Brain pericyte (primary cell): Measurements from ENCODE around the gene SLC7A4.
"Not testable (repeated sequence)": the region's sequence is repeated elsewhere in the genome, so short reads cannot be mapped to it uniquely, and the experiment has no call there.

Source experiments
- DNase-seq: peaks from one replicate; pipeline ENCODE4 v3.0.0-alpha.2; 2012; ENCODE audit warnings: low read depth, low spot score

The SLC7A4 gene

DNA sequence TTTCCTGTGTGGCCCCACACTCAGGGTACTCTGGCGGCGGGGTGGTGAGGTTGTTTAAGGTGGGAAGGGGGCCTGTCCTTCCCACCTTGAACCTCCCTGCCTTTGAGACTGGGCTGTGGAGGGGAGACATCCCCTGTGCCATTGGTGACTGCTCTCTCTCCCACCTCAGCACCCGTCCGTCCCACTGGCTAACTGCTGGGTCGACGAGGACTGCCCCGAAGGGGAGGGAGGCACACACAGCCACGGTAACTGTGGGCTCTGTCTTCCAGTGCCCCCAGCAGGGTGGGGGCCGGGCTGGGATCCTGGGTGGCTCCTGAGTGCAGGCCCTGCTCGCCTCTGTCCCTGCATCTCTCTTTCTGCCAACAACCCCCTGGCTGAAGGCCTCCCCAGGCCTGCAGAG is 9.9 kb downstream of the SLC7A4 start:
- DNase-seq, result no peak

DNA sequence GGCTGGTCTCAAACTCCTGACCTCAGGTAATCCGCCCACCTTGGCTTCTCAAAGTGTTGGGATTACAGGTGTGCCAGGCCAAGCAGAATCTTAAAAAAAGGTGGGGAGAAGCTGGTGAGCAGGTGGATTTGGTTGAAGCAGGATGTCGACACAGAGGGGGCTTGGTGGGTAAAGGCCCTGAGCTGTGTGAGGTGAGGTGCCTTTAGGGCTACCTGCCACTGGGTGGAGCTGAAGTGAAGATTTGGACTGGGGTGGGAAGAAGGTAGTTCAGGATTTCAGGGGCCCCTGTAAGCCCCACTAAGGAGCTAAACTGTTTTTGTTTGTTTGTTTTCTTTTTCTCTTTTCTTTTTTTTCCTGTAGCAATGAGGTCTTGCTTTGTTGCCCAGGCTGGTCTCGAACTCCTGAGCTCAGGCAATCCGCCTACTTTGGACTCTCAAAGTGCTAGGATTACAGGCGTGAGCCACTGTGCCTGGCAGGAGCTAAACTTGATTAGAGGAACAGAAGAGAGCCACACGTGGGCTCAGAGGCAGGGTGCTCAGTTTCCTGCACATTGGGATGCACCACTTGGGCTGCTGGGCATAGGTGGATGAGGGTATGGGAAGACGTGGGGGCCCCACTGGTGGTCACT is 11.4 kb downstream of the SLC7A4 start:
- no peak for DNase-seq

- DNase-seq, result no peak
Observed at GRCh38 chr22:21018314-21018713, 14.0 kb downstream of the SLC7A4 start.

DNA sequence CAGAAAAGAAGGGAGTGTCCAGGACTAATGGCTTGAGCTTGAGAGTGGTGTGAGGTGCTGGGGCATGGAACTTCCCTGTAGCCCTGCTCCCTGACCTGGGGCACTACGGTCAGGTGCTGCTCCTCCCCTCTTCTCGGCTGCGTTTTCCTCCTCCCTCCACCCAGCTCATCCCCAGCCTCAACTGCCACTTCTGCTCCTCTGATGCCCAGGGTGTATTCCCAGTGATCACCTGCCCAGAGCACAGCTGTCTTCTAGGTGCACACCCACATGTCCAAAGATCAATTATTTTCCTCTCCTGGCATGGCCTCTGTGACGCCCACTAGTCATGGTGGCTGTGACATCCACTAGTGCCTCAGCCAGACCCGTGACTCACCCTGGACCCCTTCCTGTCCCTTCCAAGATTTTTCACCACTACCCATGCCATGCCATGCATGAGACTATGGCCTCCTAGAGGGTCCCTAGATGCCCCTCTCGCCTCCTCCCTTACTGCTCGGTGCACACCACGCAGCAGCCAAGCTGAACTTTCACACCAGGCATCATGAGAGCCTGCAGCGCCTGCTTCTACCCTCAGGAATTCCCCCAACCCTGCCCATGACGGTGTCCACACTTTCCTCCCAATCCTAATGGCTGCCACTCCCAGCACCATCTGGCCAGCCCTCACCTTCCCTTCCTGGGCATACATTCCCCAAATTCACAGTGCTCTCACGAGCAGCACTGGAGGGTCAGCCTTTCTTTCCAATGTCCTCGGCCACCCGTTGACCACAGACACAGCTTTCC is 15.5 kb downstream of the SLC7A4 start:
- no peak for DNase-seq

GRCh38 chr22:21015466-21016006 is 16.8 kb downstream of the SLC7A4 start:
- DNase-seq, result no peak

- no peak for DNase-seq
Observed at GRCh38 chr22:21014726-21015465, 17.5 kb downstream of the SLC7A4 start, which contains the start of gene P2RX6. P2RX6 (plus strand) TSS chr22:21015165; CDS start chr22:21015175, 10 bp downstream.

DNA sequence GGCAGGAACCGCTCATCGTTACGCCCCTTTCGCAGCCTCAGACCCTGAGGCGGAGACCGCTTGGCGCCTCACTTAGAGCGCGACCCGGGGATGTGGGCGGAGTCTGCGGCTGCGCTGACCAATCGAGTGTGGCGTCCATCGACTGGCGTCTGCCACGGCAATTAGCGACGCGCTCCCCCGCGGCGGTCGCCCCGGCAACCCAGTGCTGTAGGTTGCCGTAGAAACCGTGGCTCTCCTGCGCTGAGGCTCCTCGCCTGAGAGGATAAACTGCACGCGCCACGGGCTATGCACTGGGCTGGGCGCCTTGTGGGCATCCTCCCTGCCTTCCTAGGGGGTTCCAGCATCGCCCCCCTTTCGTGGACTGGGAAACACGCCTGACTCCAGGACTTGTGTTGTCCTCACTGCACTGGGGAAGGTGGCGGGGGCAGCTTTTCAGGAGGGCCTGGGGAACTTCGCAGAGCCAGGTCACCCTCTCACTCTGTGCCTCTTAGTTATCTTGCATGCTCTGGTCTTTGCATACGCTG is 18.1 kb downstream of the SLC7A4 start:
- peak; percentile 57 for DNase-seq

DNA sequence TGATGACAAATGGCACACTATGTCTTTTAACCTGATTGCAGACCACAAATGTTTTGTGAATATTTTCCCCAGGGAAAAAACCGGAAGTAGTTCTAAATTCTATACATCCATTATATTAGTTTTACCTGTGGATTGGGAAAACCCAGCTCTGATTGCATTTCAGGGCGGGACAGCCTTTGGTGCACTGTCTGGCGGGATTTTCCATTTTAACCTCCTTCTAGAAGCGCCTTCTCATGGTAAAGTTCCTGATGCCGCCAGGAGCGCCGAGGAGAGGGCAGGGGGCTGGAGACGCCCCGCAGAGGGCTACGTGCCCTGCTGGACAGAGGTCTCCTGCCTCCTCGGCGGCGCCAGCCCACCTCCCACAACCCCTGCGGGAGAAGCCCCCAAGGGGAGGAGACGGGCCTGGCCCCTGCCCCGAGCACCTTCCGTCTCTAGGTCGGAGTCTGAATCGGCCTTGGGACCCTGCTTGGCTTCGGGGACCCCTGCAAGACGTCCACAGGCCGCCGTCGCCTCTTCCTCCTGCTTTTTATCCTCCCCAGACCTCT is 18.6 kb downstream of the SLC7A4 start:
- DNase-seq, result no peak

DNA sequence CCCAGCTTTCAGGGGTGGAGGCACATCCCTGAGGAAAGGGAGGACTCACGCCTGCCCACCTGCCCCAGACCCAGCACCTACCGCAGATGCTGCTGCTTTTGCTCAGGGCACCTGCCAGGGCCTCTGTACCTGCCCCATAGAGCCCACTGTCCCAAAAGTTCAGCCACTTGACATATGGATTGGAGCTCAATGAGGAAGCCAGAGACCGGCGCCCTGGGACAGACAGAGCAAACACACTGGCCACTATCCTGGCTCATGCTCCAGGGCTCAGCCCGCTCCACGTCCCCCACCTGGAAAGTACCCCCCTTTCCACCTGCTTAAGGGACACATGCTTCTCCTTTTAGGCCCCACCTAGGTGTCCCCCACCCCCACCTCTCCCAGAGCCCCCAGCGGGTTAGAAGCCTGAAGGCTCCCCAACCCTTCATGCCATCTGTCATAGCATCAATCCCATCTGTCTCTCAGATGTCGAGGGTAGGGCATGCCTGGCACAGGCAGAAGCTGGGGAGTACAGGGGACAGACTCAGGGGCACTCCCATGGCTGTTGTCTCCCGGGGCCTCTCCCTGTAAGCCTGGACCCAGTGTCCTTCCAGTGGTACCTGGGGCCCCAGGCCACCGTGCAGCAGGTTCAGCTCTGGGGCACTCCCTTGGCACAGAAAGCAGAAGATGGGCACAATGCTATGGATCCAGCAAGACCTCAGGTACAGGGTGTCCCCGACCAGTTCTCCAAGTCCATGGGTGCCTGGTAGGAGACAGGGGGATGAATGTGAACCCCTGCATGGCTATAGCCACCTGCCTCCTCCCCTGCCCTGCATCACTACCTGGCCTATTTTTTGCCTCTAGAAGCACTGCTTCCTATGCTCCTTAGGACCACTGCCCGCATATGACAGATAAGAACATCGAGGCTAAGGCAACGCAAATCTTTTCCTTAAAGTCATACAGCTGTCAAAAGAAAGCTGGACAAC is 19.6 kb downstream of the SLC7A4 start:
- no peak for DNase-seq

GRCh38 chr22:21010426-21011113 is 21.8 kb downstream of the SLC7A4 start:
- DNase-seq, result no peak

DNA sequence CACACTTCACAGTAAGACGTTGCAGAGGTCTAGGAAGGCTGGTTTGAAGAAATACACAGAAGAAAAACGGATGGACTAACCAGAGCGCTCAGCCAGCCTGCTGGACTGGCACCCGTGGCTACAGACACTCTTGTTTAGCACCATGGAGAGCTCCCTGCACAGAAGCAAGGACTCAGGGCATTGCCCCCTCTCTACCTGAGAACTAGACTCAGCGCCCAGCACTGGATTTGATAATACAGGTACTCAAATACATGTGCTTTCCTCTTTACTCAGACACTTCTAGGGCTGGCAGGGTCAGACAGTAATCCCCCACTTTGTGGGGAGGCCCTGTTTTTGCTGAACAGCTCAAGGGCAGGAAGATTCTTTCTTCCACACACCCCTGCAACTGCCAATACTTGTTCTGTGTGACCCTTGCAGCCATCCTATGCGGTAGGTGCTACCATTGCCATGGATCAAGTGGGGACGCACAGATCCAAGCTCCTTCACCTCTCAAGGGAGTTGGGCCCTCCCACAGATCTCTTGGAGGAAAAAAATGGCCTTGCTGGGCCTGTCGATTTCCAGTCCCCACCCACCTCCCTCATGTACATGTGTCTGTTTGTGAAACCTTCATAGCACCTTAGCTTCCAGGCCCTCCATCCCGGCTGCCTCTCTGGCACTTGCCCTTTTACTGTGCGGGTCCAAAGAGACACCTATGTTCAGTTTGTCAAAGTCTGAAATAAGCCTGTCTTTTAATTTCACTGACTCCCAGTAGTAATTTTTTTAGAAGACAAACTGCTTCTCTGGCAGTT is 22.5 kb downstream of the SLC7A4 start:
- no peak for DNase-seq

GRCh38 chr22:21009208-21009607 is 23.2 kb downstream of the SLC7A4 start:
- DNase-seq, result not testable (repeated sequence)

DNA sequence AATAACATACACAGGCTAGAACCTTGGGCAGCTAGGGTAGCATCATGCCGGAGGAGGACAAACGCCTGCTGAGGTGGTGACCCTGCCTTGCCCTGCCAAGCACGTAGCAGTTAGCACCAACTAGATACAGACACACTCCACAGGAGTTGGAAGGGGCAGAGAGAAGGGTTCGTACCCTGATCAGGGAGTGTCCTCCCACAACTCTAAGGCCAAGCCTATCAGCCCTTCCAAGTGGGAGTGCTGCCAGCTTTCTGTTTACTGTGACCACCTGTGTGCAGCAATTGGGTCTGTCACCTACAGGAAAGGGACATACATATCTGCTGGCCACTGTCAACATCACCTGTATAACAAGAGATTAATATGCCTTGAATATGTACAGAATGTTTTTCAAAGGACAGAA is 28.6 kb downstream of the SLC7A4 start:
- no peak for DNase-seq

GRCh38 chr22:21001601-21002325 is 30.6 kb downstream of the SLC7A4 start, which contains the start of gene THAP7:
THAP7 (minus strand) TSS chr22:21002118; CDS start chr22:21001911, 207 bp downstream.
- DNase-seq, result peak; percentile 81

- no peak for DNase-seq
Observed at GRCh38 chr22:21000987-21001600, 31.3 kb downstream of the SLC7A4 start.

GRCh38 chr22:21000207-21000986 is 32.0 kb downstream of the SLC7A4 start:
- no peak for DNase-seq
